HG03558 (cell line): Measurements from ENCODE around the gene IFFO2.

ENCODE experiments used
- ATAC-seq: cut with Tn5 transposase; IDR thresholded peaks from one replicate; pipeline ENCODE4 v1.9.1; 2021; ENCODE audit warnings: moderate number of reproducible peaks; ENCODE audit not compliant: unreplicated experiment; ENCODE audit errors: extremely low read depth

IFFO2 gene

GRCh38 chr1:18861590-18861989 is 94.9 kb downstream of the IFFO2 start:
- no peak for ATAC-seq

- ATAC-seq = no peak
These were observed 95.4 kb downstream of the IFFO2 start for GRCh38 chr1:18861082-18861481.

- no peak for ATAC-seq
These were observed 96.9 kb downstream of the IFFO2 start, which contains the start of gene TAS1R2 for GRCh38 chr1:18859560-18859959. TAS1R2 (minus strand) TSS chr1:18859660; CDS start chr1:18859660, 0 bp downstream.

- no peak for ATAC-seq
These were observed 98.3 kb downstream of the IFFO2 start for GRCh38 chr1:18858070-18858688.

- no peak for ATAC-seq
These were observed 100.0 kb downstream of the IFFO2 start for GRCh38 chr1:18856435-18856834.

- no peak for ATAC-seq
These were observed 100.9 kb downstream of the IFFO2 start for GRCh38 chr1:18855573-18855972.

- ATAC-seq = no peak
These were observed 102.0 kb downstream of the IFFO2 start for GRCh38 chr1:18854331-18855025.
